K562 (cell line): Measurements from ENCODE around the gene OR52W1. TPM values are rescaled to one million over a fixed set of nuclear protein-coding genes. Genes with fewer than 3 reads are reported as not detected.

Experiments
- ATAC-seq: fragments of 200-7000 bp; cut with Tn5 transposase; 3 replicates; pipeline ENCODE4 v1.9.1; 2020; ENCODE audit warnings: moderate library complexity
- BruUV-seq: library from RNA; stranded (reverse); fragments of 400-500 nt; replicated peaks from 2 replicates; lab custom pipeline; 2021; lab: Mats Ljungman, UMichigan
- CTCF ChIA-PET: fragments of 300-600 bp; formaldehyde crosslinking; extraction: SDS; loops from one replicate; lab custom pipeline; 2021; ENCODE audit warnings: low intra/inter-chr PET ratio; lab: Yijun Ruan, JAX
- POLR2A ChIA-PET: fragments of 300-600, 350-650 bp; sonication (Branson Sonifier 250); formaldehyde crosslinking; extraction: SDS; loops from one replicate; lab custom pipeline; 2021; ENCODE audit warnings: antibody characterized with exemption, inconsistent platforms; lab: Yijun Ruan, JAX
- DNase-seq, 4 experiments: peaks; one replicate each; pipeline versions ENCODE4 v3.0.0 to v3.0.0-alpha.2; 2011 to 2018; ENCODE audit warnings: low spot score in 3 of 4, mixed read lengths in 3 of 4; ENCODE audit errors: extremely low read depth in 1 of 4
- FAIRE-seq: peaks from 2 replicates; lab custom pipeline; 2011; peaks lifted over from hg19 to GRCh38; lab: Jason Lieb, UNC
- H2AFZ ChIP-seq: 2 replicates; pipeline ENCODE4 v1.6.0; 2011; ENCODE audit warnings: low read depth, low read length, control low read depth, inconsistent platforms
- H3K27ac ChIP-seq: fragments of 200-600 bp; 3 replicates; pipeline ENCODE4 v1.8.0; 2011; ENCODE audit warnings: low read depth, mild to moderate bottlenecking, control low read depth, inconsistent platforms, low read length, moderate library complexity, mixed read lengths; ENCODE audit errors: extremely low read depth
- H3K27me3 ChIP-seq, 2 experiments: fragments of 300-600 bp in 1 of 2; 2 replicates in 1 of 2; 3 replicates in 1 of 2; pipeline versions ENCODE4 v1.6.0 to v1.8.0; 2011; ENCODE audit warnings: inconsistent platforms in 2 of 2, low read length in 2 of 2, mild to moderate bottlenecking in 1 of 2, mixed read lengths in 1 of 2, moderate library complexity in 1 of 2; ENCODE audit not compliant: control insufficient read depth in 2 of 2, insufficient read depth in 2 of 2
- H3K36me3 ChIP-seq: fragments of 300-600 bp; 3 replicates; pipeline ENCODE4 v1.8.0; 2011; ENCODE audit warnings: mild to moderate bottlenecking, low read length, inconsistent platforms; ENCODE audit not compliant: control insufficient read depth, insufficient read depth
- H3K4me1 ChIP-seq, 2 experiments: fragments of 200-600 bp in 1 of 2; replicated peaks in 1 of 2; 2 replicates in 1 of 2; 3 replicates in 1 of 2; pipeline versions ENCODE4 v1.5.1 to v1.8.0; 2011; ENCODE audit warnings: inconsistent platforms in 2 of 2, low read length in 2 of 2, mild to moderate bottlenecking in 1 of 2, mixed read lengths in 1 of 2, moderate library complexity in 1 of 2; ENCODE audit not compliant: control insufficient read depth in 2 of 2, insufficient read depth in 2 of 2
- H3K4me2 ChIP-seq: 2 replicates; pipeline ENCODE4 v1.6.1; 2011; ENCODE audit warnings: low read length, control low read depth, inconsistent platforms, mixed read lengths; ENCODE audit not compliant: insufficient read depth
- H3K4me3 ChIP-seq: fragments of 200-600 bp; sonication (generic), shearing (Covaris generic); 2 replicates; pipeline ENCODE4 v1.5.1; 2016; ENCODE audit warnings: control low read depth, inconsistent platforms
- H3K79me2 ChIP-seq: fragments of 200-600 bp; 3 replicates; pipeline ENCODE4 v1.8.0; 2011; ENCODE audit warnings: low read length, inconsistent platforms; ENCODE audit not compliant: control insufficient read depth, insufficient read depth
- H3K9ac ChIP-seq, 2 experiments: 2 replicates each; pipeline versions ENCODE4 v1.6.0 to v1.6.1; 2011; ENCODE audit warnings: low read depth in 2 of 2, low read length in 2 of 2, control low read depth in 1 of 2, inconsistent platforms in 1 of 2, mild to moderate bottlenecking in 1 of 2, mixed read lengths in 1 of 2; ENCODE audit not compliant: insufficient read depth in 1 of 2
- H3K9me1 ChIP-seq: one replicate; pipeline ENCODE4 v1.6.0; 2011; ENCODE audit warnings: inconsistent platforms, mild to moderate bottlenecking, low read length, moderate library complexity; ENCODE audit not compliant: control insufficient read depth, insufficient read depth
- H3K9me3 ChIP-seq: replicated peaks from 2 replicates; pipeline ENCODE4 v1.5.1; 2011; ENCODE audit warnings: low read depth, low read length, inconsistent platforms; ENCODE audit not compliant: control insufficient read depth, insufficient read depth
- H4K20me1 ChIP-seq: replicated peaks from 2 replicates; pipeline ENCODE4 v1.6.1; 2011; ENCODE audit warnings: low read length, inconsistent platforms, mixed read lengths; ENCODE audit not compliant: control insufficient read depth, insufficient read depth
- ADNP ChIP-seq: fragments of 200-800 bp; sonication (Bioruptor generic); IDR thresholded peaks from 2 replicates; pipeline ENCODE4 v1.6.1; 2016; ENCODE audit warnings: missing genetic modification characterization, missing compliant biosample characterization
- EP300 ChIP-seq: IDR thresholded peaks from 2 replicates; pipeline ENCODE4 v1.6.1; 2012; ENCODE audit warnings: low read length, improper control_type of control experiment
- ILF3 ChIP-seq: fragments of 450-650 bp; IDR thresholded peaks from 2 replicates; pipeline ENCODE4 v1.6.1; 2018; ENCODE audit warnings: antibody characterized with exemption, mild to moderate bottlenecking, moderate library complexity, borderline replicate concordance
- NFIC ChIP-seq: fragments of 450-650 bp; IDR thresholded peaks from 2 replicates; pipeline ENCODE4 v1.6.1; 2017; ENCODE audit warnings: mild to moderate bottlenecking, inconsistent platforms
- PTRF ChIP-seq: fragments of 450-650 bp; IDR thresholded peaks from 2 replicates; pipeline ENCODE4 v1.6.1; 2016; ENCODE audit warnings: mild to moderate bottlenecking, missing genetic modification characterization, missing compliant biosample characterization
- SMARCA4 ChIP-seq: fragments of 450-650 bp; IDR thresholded peaks from 2 replicates; pipeline ENCODE4 v1.6.1; 2016
- SMARCA5 ChIP-seq: fragments of 450-650 bp; IDR thresholded peaks from 2 replicates; pipeline ENCODE4 v1.6.1; 2016
- TAF7 ChIP-seq: fragments of 450-650 bp; IDR thresholded peaks from 2 replicates; pipeline ENCODE4 v1.6.1; 2016; ENCODE audit warnings: missing genetic modification characterization, missing compliant biosample characterization
- TRIM24 ChIP-seq, 2 experiments: fragments of 450-650 bp; IDR thresholded peaks; 2 replicates each; pipeline ENCODE4 v1.6.1; 2016
- TSC22D4 ChIP-seq: fragments of 450-650 bp; IDR thresholded peaks from 2 replicates; pipeline ENCODE4 v1.6.1; 2016; ENCODE audit warnings: missing genetic modification characterization, missing biosample characterization, control low read depth
- ZNF444 ChIP-seq: fragments of 250-450 bp; sonication (Bioruptor Pico); IDR thresholded peaks from 2 replicates; pipeline ENCODE4 v1.4.0; 2020; ENCODE audit warnings: mild to moderate bottlenecking, moderate library complexity
- WGBS: fragments of 100-300 bp; shearing (Covaris generic); methylation state at CpG from one replicate; pipeline ENCODE4 v1.1.6; 2016; ENCODE audit warnings: low coverage, mixed read lengths; ENCODE audit not compliant: insufficient coverage; ENCODE audit errors: missing lambda C conversion rate; 5-methylcytosine and 5-hydroxymethylcytosine counted together
- in situ Hi-C: fragments of 300-500 bp; cut with MboI; formaldehyde crosslinking; loops from 4 replicates; pipeline ENCODE4 v1.15.0; 2018; ENCODE audit warnings: inconsistent platforms, mixed read lengths
- intact Hi-C: fragments of 100-400 bp; cut with micrococcal nuclease; formaldehyde crosslinking; loops from 2 replicates; pipeline ENCODE4 v1.14.2; 2022
- polyA plus RNA-seq, 8 experiments: library from polyadenylated mRNA; depleted of rRNA in 4 of 8; stranded (reverse) in 5 of 8; unstranded in 3 of 8; fragments of >200 nt; fragmentation: Nextera tagmentation in 2 of 8; fragmentation: Illumina TruSeq in 1 of 8; extraction: Ambion mirVana in 2 of 8; extraction: Trizol in 1 of 8; gene quantifications; 2 replicates each; pipeline versions ENCODE4 v1.2.1 to v1.2.3, GENCODE V29; 2011 to 2014; ENCODE audit warnings: inconsistent platforms in 1 of 8, missing spikeins in 1 of 8
- total RNA-seq, 7 experiments: library from RNA; depleted of rRNA in 6 of 7; stranded (reverse); fragments of >200 nt in 6 of 7; fragmentation: Illumina TruSeq in 2 of 7; extraction: Trizol in 2 of 7; gene quantifications; 2 replicates each; pipeline versions ENCODE4 v1.2.1 to v1.2.3, GENCODE V29; 2011 to 2021; ENCODE audit warnings: low replicate concordance in 1 of 7
- TF ChIP-seq, protein P1 (sequence below), 2 experiments: IDR thresholded peaks; 2 replicates each; pipeline ENCODE4 v1.6.1; 2012; ENCODE audit warnings: improper control_type of control experiment in 2 of 2, low read depth in 2 of 2, low read length in 2 of 2, borderline replicate concordance in 1 of 2
- TF ChIP-seq, protein P2 (sequence below), 2 experiments: IDR thresholded peaks; 2 replicates each; pipeline ENCODE4 v1.6.1; 2011; ENCODE audit warnings: borderline replicate concordance in 1 of 2, control low read depth in 1 of 2, low read depth in 1 of 2, low read length in 1 of 2, mild to moderate bottlenecking in 1 of 2, mixed read lengths in 1 of 2, moderate library complexity in 1 of 2; ENCODE audit not compliant: insufficient read depth in 1 of 2, insufficient read length in 1 of 2, poor library complexity in 1 of 2, severe bottlenecking in 1 of 2; ENCODE audit errors: extremely low read depth in 1 of 2

OR52W1 gene
- total and polyA plus RNA-seq, 9 of the 15 experiments (the other 6 are each of a cell fraction or from before 2014, with no cell fraction given), result not detected

DNA sequence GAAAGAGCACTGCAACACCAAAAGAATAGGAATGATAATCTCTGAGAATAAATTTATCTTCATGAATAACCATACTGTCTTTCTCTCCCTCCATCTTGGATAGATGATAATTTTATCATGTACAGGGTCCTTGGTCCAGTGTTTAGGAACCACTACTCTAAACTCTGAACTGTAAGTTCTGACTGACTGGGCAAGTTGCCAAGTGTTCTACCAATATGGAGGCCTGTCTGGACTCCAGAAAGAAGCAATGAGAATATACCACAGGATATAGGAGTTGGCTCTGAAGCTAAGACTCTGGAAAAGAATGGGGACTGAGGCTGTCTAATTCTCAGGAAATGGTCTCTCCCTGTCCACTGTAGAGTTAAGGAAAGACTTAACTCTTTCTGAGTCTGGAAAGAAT, 33.9 kb downstream of the OR52W1 start:
- DNase-seq, result peak in 1 of 4 experiments; percentile 52
- peaks cover 10% of the 10 kb centered on the region for H4K20me1 ChIP-seq
- H3K36me3 ChIP-seq, result peaks cover 3% of the 10 kb centered on the region; the same call in 1 of the 3 replicates
- H3K9me3 ChIP-seq, result no peaks in the 10 kb centered on the region
- intact Hi-C loops (no loop called here), in situ Hi-C loops (no loop called here)
- TF ChIP-seq NFIC (peak; percentile 93), ADNP (tag) (no peak), TSC22D4 (tag) (no peak), ILF3 (no peak), PTRF (no peak), TAF7 (tag) (no peak)
- peaks cover 46% of the 10 kb centered on the region for H3K79me2 ChIP-seq
- BruUV-seq, result no TSS peak
- ChIA-PET POLR2A (no interaction called here), CTCF (no interaction called here)
- H3K4me1 ChIP-seq, result peaks cover 0 to 35% of the 10 kb centered on the region in 2 experiments
- H3K9ac ChIP-seq, result peak overlapping the region in 1 of 2 experiments; percentile 3; a peak in 1 of 4 replicates
- ATAC-seq, result no peak
- H3K9me1 ChIP-seq, result peaks cover 7% of the 10 kb centered on the region
- H3K4me3 ChIP-seq, result no peak overlapping the region
- no peak overlapping the region for H3K27ac ChIP-seq
- H3K27me3 ChIP-seq, result no peaks in the 10 kb centered on the region
- peak overlapping the region; percentile 88 for H3K4me2 ChIP-seq
- no peak overlapping the region for H2AFZ ChIP-seq
- no peak for FAIRE-seq

DNA sequence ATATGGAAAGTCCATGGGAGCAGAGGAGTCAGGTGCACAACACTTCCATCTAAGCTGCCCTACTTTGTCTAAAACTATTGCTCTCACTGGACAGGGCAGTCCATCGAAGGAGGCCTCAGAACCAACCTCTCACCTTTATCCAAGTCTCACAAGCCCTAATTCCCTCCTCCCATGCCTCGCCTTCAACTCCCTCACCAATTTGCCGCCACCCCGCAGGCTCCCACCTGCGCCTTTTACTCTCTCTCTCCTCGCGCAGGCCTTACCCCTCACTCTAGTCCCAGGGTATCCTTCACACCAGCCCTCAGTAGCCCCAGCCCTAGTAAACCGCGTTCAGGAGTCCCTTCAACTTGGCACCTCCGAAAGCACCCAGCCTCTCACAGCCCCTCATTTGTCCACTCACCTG, 35.0 kb downstream of the OR52W1 start:
- H3K4me3 ChIP-seq, result peak overlapping the region; percentile 64
- peaks cover 3% of the 10 kb centered on the region; the same call in 1 of the 3 replicates for H3K36me3 ChIP-seq
- H3K27ac ChIP-seq, result peak overlapping the region; percentile 66
- peaks cover 10% of the 10 kb centered on the region for H4K20me1 ChIP-seq
- WGBS, result 0% methylated on average over 10 of the region's 10 CpGs
- FAIRE-seq (no peak), DNase-seq (peak in 2 of 4 experiments; percentile 20 to 44), ATAC-seq (peak; percentile 7)
- H3K27me3 ChIP-seq, result no peaks in the 10 kb centered on the region
- peaks cover 46% of the 10 kb centered on the region for H3K79me2 ChIP-seq
- peaks cover 0 to 30% of the 10 kb centered on the region in 2 experiments for H3K4me1 ChIP-seq
- intact Hi-C loops, result no loop called here
- peak overlapping the region; percentile 92 for H2AFZ ChIP-seq
- in situ Hi-C loops, result no loop called here
- no peaks in the 10 kb centered on the region for H3K9me3 ChIP-seq
- POLR2A ChIA-PET, result interaction anchor here (0.9 to 2.2 kb wide), 6 partner anchors 8 to 25 kb away, joined by 3 to 16 read pairs (median 4); partner anchors contain the start of gene CCKBR
- no TSS peak for BruUV-seq
- peak overlapping the region; percentile 88 for H3K4me2 ChIP-seq
- H3K9me1 ChIP-seq, result peaks cover 7% of the 10 kb centered on the region
- peak overlapping the region; percentile 77 to 94 for H3K9ac ChIP-seq
- CTCF ChIA-PET, result no interaction called here
- TF ChIP-seq, protein P1, sequence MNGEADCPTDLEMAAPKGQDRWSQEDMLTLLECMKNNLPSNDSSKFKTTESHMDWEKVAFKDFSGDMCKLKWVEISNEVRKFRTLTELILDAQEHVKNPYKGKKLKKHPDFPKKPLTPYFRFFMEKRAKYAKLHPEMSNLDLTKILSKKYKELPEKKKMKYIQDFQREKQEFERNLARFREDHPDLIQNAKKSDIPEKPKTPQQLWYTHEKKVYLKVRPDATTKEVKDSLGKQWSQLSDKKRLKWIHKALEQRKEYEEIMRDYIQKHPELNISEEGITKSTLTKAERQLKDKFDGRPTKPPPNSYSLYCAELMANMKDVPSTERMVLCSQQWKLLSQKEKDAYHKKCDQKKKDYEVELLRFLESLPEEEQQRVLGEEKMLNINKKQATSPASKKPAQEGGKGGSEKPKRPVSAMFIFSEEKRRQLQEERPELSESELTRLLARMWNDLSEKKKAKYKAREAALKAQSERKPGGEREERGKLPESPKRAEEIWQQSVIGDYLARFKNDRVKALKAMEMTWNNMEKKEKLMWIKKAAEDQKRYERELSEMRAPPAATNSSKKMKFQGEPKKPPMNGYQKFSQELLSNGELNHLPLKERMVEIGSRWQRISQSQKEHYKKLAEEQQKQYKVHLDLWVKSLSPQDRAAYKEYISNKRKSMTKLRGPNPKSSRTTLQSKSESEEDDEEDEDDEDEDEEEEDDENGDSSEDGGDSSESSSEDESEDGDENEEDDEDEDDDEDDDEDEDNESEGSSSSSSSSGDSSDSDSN (IDR thresholded peaks at IDR 0.05; ENCODE audit: borderline replicate concordance in 1 of 2, low read depth in 2 of 2, low read length in 2 of 2), result no peak
- TF ChIP-seq EP300 (no peak), SMARCA5 (0 out of 2 replicates have a peak, but pooled peaks have one; percentile 20), ZNF444 (CRISPR knock-in tag) (no peak), TRIM24 (IDR thresholded peaks at IDR 0.05) (0 out of 4 replicates have a peak, but pooled peaks of 1 of the 2 experiments have one; percentile 18), SMARCA4 (peak; percentile 43; the same call in 1 of the 2 replicates)
- TF ChIP-seq, protein P2, sequence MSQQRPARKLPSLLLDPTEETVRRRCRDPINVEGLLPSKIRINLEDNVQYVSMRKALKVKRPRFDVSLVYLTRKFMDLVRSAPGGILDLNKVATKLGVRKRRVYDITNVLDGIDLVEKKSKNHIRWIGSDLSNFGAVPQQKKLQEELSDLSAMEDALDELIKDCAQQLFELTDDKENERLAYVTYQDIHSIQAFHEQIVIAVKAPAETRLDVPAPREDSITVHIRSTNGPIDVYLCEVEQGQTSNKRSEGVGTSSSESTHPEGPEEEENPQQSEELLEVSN (IDR thresholded peaks at IDR 0.05; ENCODE audit: borderline replicate concordance in 1 of 2, extremely low read depth in 1 of 2, insufficient read depth in 1 of 2, insufficient read length in 1 of 2, low read depth in 1 of 2, low read length in 1 of 2, poor library complexity in 1 of 2, severe bottlenecking in 1 of 2), result peak in 1 of 2 experiments; percentile 86
